Ovary (tissue), 9 donors: ENCODE measurements around the gene DNAAF1. TPM values are rescaled to one million over a fixed set of nuclear protein-coding genes. Genes with fewer than 3 reads are reported as not detected.
"Not testable (repeated sequence)": the region's sequence is repeated elsewhere in the genome, so short reads cannot be mapped to it uniquely, and the experiment has no call there.

Experiments
- DNase-seq, 5 donors: peaks; one replicate each; pipeline ENCODE4 v3.0.0-alpha.2; 2019 to 2020
- H3K27ac ChIP-seq, 2 donors: fragments of 200-600 bp; one replicate each; pipeline versions ENCODE4 v1.5.1 to v1.8.0; 2019 to 2022
- H3K27me3 ChIP-seq: fragments of 200-600 bp; one replicate; pipeline ENCODE4 v1.8.0; 2022
- H3K36me3 ChIP-seq: fragments of 200-600 bp; sonication (generic); one replicate; pipeline ENCODE4 v1.5.1; 2019
- H3K4me1 ChIP-seq: one replicate; pipeline ENCODE4 v1.8.1; 2013; ENCODE audit warnings: mild to moderate bottlenecking, moderate library complexity; ENCODE audit not compliant: insufficient read depth
- H3K4me3 ChIP-seq: fragments of 200-600 bp; sonication (generic); one replicate; pipeline ENCODE4 v1.5.1; 2017
- H3K9me3 ChIP-seq, 2 donors: fragments of 200-600 bp in 1 of 2; sonication (generic) in 1 of 2; one replicate each; pipeline versions ENCODE4 v1.5.1 to v1.8.1; 2013 to 2019; ENCODE audit warnings: mild to moderate bottlenecking in 1 of 2, moderate library complexity in 1 of 2
- CTCF ChIP-seq, 3 donors: fragments of 450-650 bp in 2 of 3; fragments of 200-600 bp in 1 of 3; IDR thresholded peaks; one replicate each; pipeline versions ENCODE4 v1.5.1 to v1.8.0; 2016 to 2022; ENCODE audit warnings: antibody characterized with exemption in 3 of 3, mild to moderate bottlenecking in 1 of 3
- EP300 ChIP-seq: sonication (generic); formaldehyde crosslinking; IDR thresholded peaks from one replicate; pipeline ENCODE4 v1.6.1; 2017; ENCODE audit warnings: antibody characterized with exemption
- POLR2A ChIP-seq: fragments of 450-650 bp; IDR thresholded peaks from one replicate; pipeline ENCODE4 v1.6.1; 2017; ENCODE audit warnings: antibody characterized with exemption, mild to moderate bottlenecking, moderate library complexity
- WGBS, 3 donors: extraction: QIAGEN DNeasy Blood & Tissue Kit in 1 of 3; methylation state at CpG; one replicate each; pipeline versions ENCODE4 v1.1.5 to v1.1.7; 2013 to 2017; 5-methylcytosine and 5-hydroxymethylcytosine counted together
- intact Hi-C, 4 donors: fragments of 100-400 bp; cut with DNase I; formaldehyde crosslinking; loops; one replicate each; pipeline versions ENCODE4 v1.11.0 to v1.15.1; 2022 to 2023
- polyA plus RNA-seq, 2 donors: library from polyadenylated mRNA; stranded (reverse); fragments of 200-250 nt in 1 of 2; fragments of 350-450 nt in 1 of 2; fragmentation: Illumina TruSeq in 1 of 2; extraction: RNeasy Lipid Tissue Mini Kit (QIAGEN cat#74804) in 1 of 2; gene quantifications; one replicate each; pipeline ENCODE4 v1.2.3, GENCODE V29; 2013 to 2014
- total RNA-seq, 7 donors: library from RNA; depleted of rRNA in 2 of 7; stranded (reverse); fragments of >200 nt in 2 of 7; fragmentation: NEBNext Ultra II Directional in 3 of 7; extraction: Animal tissue kit (Norgen Biotek cat#: 25700) in 3 of 7; gene quantifications; one replicate each; pipeline versions ENCODE4 v1.1.0 to v1.2.4, GENCODE V29; 2016 to 2023
- donor health status: DM: no; HTN: no; CAD: no; lungs with moderate emphysema.
- donor health status: DM: no; HTN: no; CAD: no.
- donor health status: Bipolar disorder and iron deficiency.
- donor health status: DM: yes; HTN: yes; CAD: no.
- donor health status: DM: no; HTN: no; CAD: no.
- donor health status: DM: yes; HTN: yes; CAD: no.

DNAAF1 gene
- total and polyA plus RNA-seq, 9 donors, result 0.33 to 42.6 (median 1.8) TPM

GRCh38 chr16:84115919-84116719, 29.0 kb upstream of the DNAAF1 start:
- Histone ChIP-seq H3K4me1 (peaks cover 5% of the 10 kb centered on the region), H3K27ac (peak overlapping the region; percentile 77 to 83), H3K36me3 (no peaks in the 10 kb centered on the region), H3K27me3 (no peaks in the 10 kb centered on the region), H3K9me3 (no peaks in the 10 kb centered on the region), H3K4me3 (peak overlapping the region; percentile 92)
- no peak for TF ChIP-seq CTCF (IDR thresholded peaks at IDR 0.05)
- no peak for TF ChIP-seq EP300
- TF ChIP-seq POLR2A, result no peak
- DNase-seq, result peak in 2 of 5 donors; percentile 49 to 55
- 1 to 2% (median 1%) methylated on average over 51 to 57 of the region's 57 CpGs for WGBS, 3 donors
- intact Hi-C loops, result no loop called here

GRCh38 chr16:84116720-84117493, 28.2 kb upstream of the DNAAF1 start, which contains the start of gene MBTPS1:
Gene MBTPS1 (minus strand): TSS chr16:84116942. CDS start chr16:84101783, 15,159 bp downstream.
- Histone ChIP-seq H3K36me3 (no peaks in the 10 kb centered on the region), H3K27ac (peak within 1 kb of the TSS; percentile 77 to 83), H3K9me3 (no peaks in the 10 kb centered on the region), H3K4me1 (peaks cover 5% of the 10 kb centered on the region), H3K4me3 (peak within 1 kb of the TSS; percentile 92), H3K27me3 (no peaks in the 10 kb centered on the region)
- TF ChIP-seq POLR2A (peak; percentile 72), EP300 (no peak), CTCF (IDR thresholded peaks at IDR 0.05) (peak in 2 of 3 donors; percentile 10 to 61)
- 0 to 1% (median 0%) methylated on average over 67 to 94 of the region's 94 CpGs for WGBS, 3 donors
- peak; percentile 98 to 99 (median 99) for DNase-seq
- intact Hi-C loops, result no loop called here

GRCh38 chr16:84117494-84117843, 27.6 kb upstream of the DNAAF1 start:
- peak overlapping the region in 1 of 2 donors; percentile 77 for H3K27ac ChIP-seq
- no peak for TF ChIP-seq EP300
- TF ChIP-seq CTCF (IDR thresholded peaks at IDR 0.05), result no peak
- no peak for TF ChIP-seq POLR2A
- intact Hi-C loops, result no loop called here

GRCh38 chr16:84118315-84118714, 26.8 kb upstream of the DNAAF1 start:
- H3K27ac ChIP-seq, H3K4me1 ChIP-seq, DNase-seq, H3K36me3 ChIP-seq, H3K4me3 ChIP-seq, intact Hi-C loops, H3K9me3 ChIP-seq, H3K27me3 ChIP-seq: not testable (repeated sequence)
- WGBS, 3 donors, result 83 to 84% (median 84%) methylated on average over 5 of the region's 5 CpGs

More at GRCh38 chr16:84117494-84117843, 27.6 kb upstream of the DNAAF1 start:
- H3K36me3 ChIP-seq, result no peaks in the 10 kb centered on the region
- DNase-seq, result no peak
- H3K27me3 ChIP-seq, result no peaks in the 10 kb centered on the region
- WGBS, 3 donors, result 4 to 8% (median 7%) methylated on average over 12 of the region's 12 CpGs
- H3K4me1 ChIP-seq, result peaks cover 5% of the 10 kb centered on the region
- peak overlapping the region; percentile 92 for H3K4me3 ChIP-seq
- no peaks in the 10 kb centered on the region for H3K9me3 ChIP-seq
